Effector memory CD4-positive, alpha-beta T cell (primary cell): Measurements from ENCODE around the gene GAS2L3.
"Not testable (repeated sequence)": the region's sequence is repeated elsewhere in the genome, so short reads cannot be mapped to it uniquely, and the experiment has no call there.

Source experiments
- DNase-seq, 3 donors: peaks; one replicate each; pipeline ENCODE4 v3.0.0-alpha.2; 2020
- H3K27ac ChIP-seq: 2 replicates; pipeline ENCODE4 v1.7.0; 2013; ENCODE audit warnings: mild to moderate bottlenecking, low read length, moderate library complexity; ENCODE audit not compliant: insufficient read depth, poor library complexity, severe bottlenecking
- H3K27me3 ChIP-seq: replicated peaks from 2 replicates; pipeline ENCODE4 v1.7.0; 2013; ENCODE audit warnings: mild to moderate bottlenecking, low read length; ENCODE audit not compliant: insufficient read depth, control insufficient read depth, poor library complexity, severe bottlenecking
- H3K36me3 ChIP-seq: 2 replicates; pipeline ENCODE4 v1.7.0; 2013; ENCODE audit warnings: mild to moderate bottlenecking, low read length, moderate library complexity; ENCODE audit not compliant: control insufficient read depth, insufficient read depth
- H3K4me1 ChIP-seq: 2 replicates; pipeline ENCODE4 v1.7.0; 2013; ENCODE audit warnings: low read length, mild to moderate bottlenecking; ENCODE audit not compliant: control insufficient read depth, insufficient read depth, poor library complexity, severe bottlenecking
- H3K4me3 ChIP-seq: 2 replicates; pipeline ENCODE4 v1.7.0; 2013; ENCODE audit warnings: low read length, low read depth, mild to moderate bottlenecking; ENCODE audit not compliant: insufficient read depth, poor library complexity, severe bottlenecking
- H3K9me3 ChIP-seq: 2 replicates; pipeline ENCODE4 v1.7.0; 2013; ENCODE audit warnings: mild to moderate bottlenecking, low read length, moderate library complexity; ENCODE audit not compliant: control insufficient read depth

Gene GAS2L3

GRCh38 chr12:100572184-100572583, 1.3 kb upstream of the GAS2L3 start:
- Histone ChIP-seq H3K27ac (no peak overlapping the region), H3K9me3 (no peaks in the 10 kb centered on the region), H3K4me1 (peaks cover 11% of the 10 kb centered on the region), H3K4me3 (no peak overlapping the region), H3K27me3 (no peaks in the 10 kb centered on the region), H3K36me3 (no peaks in the 10 kb centered on the region)
- DNase-seq: no peak

GRCh38 chr12:100574187-100575074, 947 bp downstream of the GAS2L3 start:
- DNase-seq: no peak
- Histone ChIP-seq H3K27me3 (no peaks in the 10 kb centered on the region), H3K27ac (no peak overlapping the region), H3K4me1 (peaks cover 11% of the 10 kb centered on the region), H3K36me3 (no peaks in the 10 kb centered on the region), H3K9me3 (no peaks in the 10 kb centered on the region), H3K4me3 (peak overlapping the region; percentile 78)

GRCh38 chr12:100576331-100577036, 3.0 kb downstream of the GAS2L3 start:
- no peak for DNase-seq
- no peaks in the 10 kb centered on the region for H3K27me3 ChIP-seq

GRCh38 chr12:100578923-100579322, 5.4 kb downstream of the GAS2L3 start:
- H3K27ac ChIP-seq: no peak overlapping the region
- DNase-seq: no peak
- H3K27me3 ChIP-seq: no peaks in the 10 kb centered on the region
- no peaks in the 10 kb centered on the region for H3K9me3 ChIP-seq
- no peaks in the 10 kb centered on the region for H3K36me3 ChIP-seq
- H3K4me1 ChIP-seq: peaks cover 4% of the 10 kb centered on the region
- H3K4me3 ChIP-seq: no peak overlapping the region

More at GRCh38 chr12:100576331-100577036, 3.0 kb downstream of the GAS2L3 start:
- no peak overlapping the region for H3K27ac ChIP-seq
- no peaks in the 10 kb centered on the region for H3K36me3 ChIP-seq
- H3K4me3 ChIP-seq: no peak overlapping the region
- H3K9me3 ChIP-seq: no peaks in the 10 kb centered on the region
- H3K4me1 ChIP-seq: peaks cover 11% of the 10 kb centered on the region

- Histone ChIP-seq H3K27ac (no peak overlapping the region), H3K4me3 (no peak overlapping the region), H3K36me3 (no peaks in the 10 kb centered on the region), H3K27me3 (no peaks in the 10 kb centered on the region), H3K9me3 (no peaks in the 10 kb centered on the region), H3K4me1 (no peaks in the 10 kb centered on the region)
- DNase-seq: no peak
Observed at GRCh38 chr12:100579844-100580243, 6.4 kb downstream of the GAS2L3 start.

GRCh38 chr12:100584256-100584655, 10.8 kb downstream of the GAS2L3 start:
- Histone ChIP-seq H3K4me3 (no peak overlapping the region), H3K27me3 (no peaks in the 10 kb centered on the region), H3K36me3 (no peaks in the 10 kb centered on the region), H3K9me3 (no peaks in the 10 kb centered on the region), H3K27ac (no peak overlapping the region), H3K4me1 (no peaks in the 10 kb centered on the region)
- no peak for DNase-seq

- H3K36me3 ChIP-seq: no peaks in the 10 kb centered on the region
- H3K4me3 ChIP-seq: no peak overlapping the region
- H3K27ac ChIP-seq: no peak overlapping the region
- H3K4me1 ChIP-seq: no peaks in the 10 kb centered on the region
- no peaks in the 10 kb centered on the region for H3K27me3 ChIP-seq
- no peak for DNase-seq
- H3K9me3 ChIP-seq: no peaks in the 10 kb centered on the region
Observed at GRCh38 chr12:100591979-100592378, 18.5 kb downstream of the GAS2L3 start.

- DNase-seq: no peak
- Histone ChIP-seq H3K9me3 (no peaks in the 10 kb centered on the region), H3K36me3 (no peaks in the 10 kb centered on the region), H3K27me3 (no peaks in the 10 kb centered on the region), H3K4me3 (no peak overlapping the region), H3K4me1 (no peaks in the 10 kb centered on the region), H3K27ac (no peak overlapping the region)
Observed at GRCh38 chr12:100593490-100593889, 20.0 kb downstream of the GAS2L3 start.

GRCh38 chr12:100601626-100602025, 28.1 kb downstream of the GAS2L3 start:
- H3K36me3 ChIP-seq: no peaks in the 10 kb centered on the region
- H3K4me3 ChIP-seq: no peak overlapping the region
- no peaks in the 10 kb centered on the region for H3K4me1 ChIP-seq
- H3K27me3 ChIP-seq: no peaks in the 10 kb centered on the region
- no peaks in the 10 kb centered on the region for H3K9me3 ChIP-seq
- no peak for DNase-seq
- H3K27ac ChIP-seq: no peak overlapping the region

- DNase-seq, H3K27me3 ChIP-seq, H3K4me1 ChIP-seq, H3K36me3 ChIP-seq, H3K27ac ChIP-seq, H3K9me3 ChIP-seq, H3K4me3 ChIP-seq: not testable (repeated sequence)
Observed at GRCh38 chr12:100602997-100603396, 29.5 kb downstream of the GAS2L3 start.
